Measurements from ENCODE around the gene MET. TPM values are rescaled to one million over a fixed set of nuclear protein-coding genes. Genes with fewer than 3 reads are reported as not detected.

The MET gene
- total RNA-seq, 2 experiments from 2014 or later: 0.63 to 0.91 TPM

Other genes starting within 250 kb of the MET start
- not detected for gene CAV2, start 172.5 kb upstream of the MET start, total RNA-seq
- gene CAV1, start 147.2 kb upstream of the MET start, total RNA-seq: under 1 TPM; 0.25 TPM
- gene CAPZA2, start 190.4 kb downstream of the MET start, total RNA-seq: 100 to 1,000 TPM; 173 to 262 TPM